ENCODE data around the gene MOSMO. TPM values are rescaled to one million over a fixed set of nuclear protein-coding genes. Genes with fewer than 3 reads are reported as not detected.

MOSMO gene
- total and polyA plus RNA-seq, 2 of the 13 experiments (the other 11 are each of a cell fraction or from before 2014, with no cell fraction given): 26.7 to 32.6 TPM

DNA sequence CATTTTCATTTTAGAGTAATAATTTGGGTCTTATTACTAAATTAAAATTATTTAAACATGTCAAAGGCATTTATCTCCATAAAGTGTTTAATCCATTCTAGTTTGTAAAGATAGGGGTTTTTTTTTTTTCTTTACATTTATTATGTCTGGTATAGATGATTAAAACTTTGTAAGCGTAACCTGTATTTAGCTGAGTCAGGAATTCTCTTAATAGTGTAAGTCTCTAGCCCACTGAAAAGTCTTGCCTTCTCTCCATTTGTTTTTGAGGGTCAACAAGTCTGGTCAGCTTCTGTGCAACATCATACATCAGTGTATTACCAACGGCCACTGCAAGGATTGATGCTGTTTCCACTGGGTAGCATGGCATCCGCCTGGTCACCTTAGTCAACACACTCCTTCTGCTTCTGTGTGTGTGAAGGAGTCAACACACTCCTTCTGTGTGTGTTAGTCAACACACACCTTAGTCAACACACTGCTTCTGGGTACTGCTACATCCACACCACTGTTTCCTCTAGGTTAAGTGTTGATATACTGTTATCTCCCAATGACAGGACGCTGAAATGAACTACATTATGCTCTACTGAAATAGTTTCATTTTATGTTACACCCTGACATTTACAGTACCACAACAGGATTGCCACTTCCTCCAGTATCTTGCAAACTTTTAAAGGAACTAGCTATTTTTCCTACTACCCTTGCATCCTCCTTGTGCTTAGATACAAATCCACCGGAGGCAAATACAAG, 47.1 kb downstream of the MOSMO start (continued):
- TF ChIP-seq, protein P1, sequence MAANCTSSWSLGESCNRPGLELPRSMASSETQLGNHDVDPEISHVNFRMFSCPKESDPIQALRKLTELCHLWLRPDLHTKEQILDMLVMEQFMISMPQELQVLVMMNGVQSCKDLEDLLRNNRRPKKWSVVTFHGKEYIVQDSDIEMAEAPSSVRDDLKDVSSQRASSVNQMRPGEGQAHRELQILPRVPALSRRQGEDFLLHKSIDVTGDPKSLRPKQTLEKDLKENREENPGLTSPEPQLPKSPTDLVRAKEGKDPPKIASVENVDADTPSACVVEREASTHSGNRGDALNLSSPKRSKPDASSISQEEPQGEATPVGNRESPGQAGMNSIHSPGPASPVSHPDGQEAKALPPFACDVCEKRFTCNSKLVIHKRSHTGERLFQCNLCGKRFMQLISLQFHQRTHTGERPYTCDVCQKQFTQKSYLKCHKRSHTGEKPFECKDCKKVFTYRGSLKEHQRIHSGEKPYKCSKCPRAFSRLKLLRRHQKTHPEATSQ (CRISPR knock-in tag; IDR thresholded peaks at IDR 0.05; ENCODE audit: borderline replicate concordance): no peak
- no peak for TF ChIP-seq KLF12 (CRISPR knock-in tag; IDR thresholded peaks at IDR 0.05; ENCODE audit: borderline replicate concordance)

DNA sequence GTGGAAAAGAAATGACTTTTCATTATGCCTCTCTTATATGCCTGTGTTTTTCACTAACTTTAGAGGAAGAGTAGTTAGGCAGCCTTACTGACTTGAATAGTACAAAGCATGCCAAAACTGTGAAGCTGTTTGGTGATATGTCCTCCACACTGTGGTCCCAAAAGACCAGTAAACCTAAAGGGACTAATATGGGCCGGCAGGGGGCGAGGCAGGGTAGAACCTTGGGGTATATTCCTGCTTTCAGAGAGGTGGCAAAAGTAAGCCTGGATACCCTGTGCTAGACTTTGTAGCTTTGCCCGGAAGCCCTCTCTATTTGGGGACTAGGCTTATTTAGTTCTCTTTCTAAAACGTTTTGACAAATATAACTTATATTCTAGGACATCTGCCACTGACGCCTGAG, 48.0 kb downstream of the MOSMO start:
- no peaks in the 10 kb centered on the region for H3K27me3 ChIP-seq (ENCODE audit: control insufficient read depth in 1 of 2, insufficient read depth in 2 of 2, low read length in 2 of 2)

More for the DNA sequence above, 48.0 kb downstream of the MOSMO start:
- Histone ChIP-seq H4K20me1 (ENCODE audit: insufficient read depth, low read length) (no peaks in the 10 kb centered on the region), H3K9me3 (ENCODE audit: low read length) (no peaks in the 10 kb centered on the region), H3K79me2 (ENCODE audit: insufficient read depth, low read length) (no peaks in the 10 kb centered on the region), H3K4me1 (ENCODE audit: insufficient read depth, low read length) (no peaks in the 10 kb centered on the region), H3K36me3 (replicated peaks in 1 of 2; ENCODE audit: control insufficient read depth in 1 of 2, insufficient read depth in 2 of 2, low read length in 2 of 2) (peaks cover 0 to 3% of the 10 kb centered on the region in 2 experiments; a peak in 1 of 5 replicates), H2AFZ (ENCODE audit: low read length) (no peak overlapping the region), H3K4me3 (replicated peaks in 1 of 3; ENCODE audit: insufficient read depth in 1 of 3, low read depth in 2 of 3, low read length in 3 of 3) (no peak overlapping the region), H3K27ac (ENCODE audit: extremely low read length, insufficient read depth, low read length) (no peak overlapping the region), H3K4me2 (ENCODE audit: low read depth, low read length) (no peak overlapping the region), H3K9ac (ENCODE audit: insufficient read depth, low read depth, low read length) (no peak overlapping the region)
- FAIRE-seq (no peak), DNase-seq (ENCODE audit: low spot score) (peak; percentile 13), ATAC-seq (peak; percentile 85)
- TF ChIP-seq HDAC2 (CRISPR knock-in tag; IDR thresholded peaks at IDR 0.05) (no peak), MAFF (IDR thresholded peaks at IDR 0.05; ENCODE audit: low read depth, low read length) (no peak), NFATC3 (CRISPR knock-in tag; IDR thresholded peaks at IDR 0.05) (no peak), CTCF (CRISPR knock-in tag; IDR thresholded peaks at IDR 0.05) (peak; percentile 46), RBM22 (optimal IDR thresholded peaks at IDR 0.05; ENCODE audit: low read length) (peak; percentile 34), MIER3 (CRISPR knock-in tag; IDR thresholded peaks at IDR 0.05; ENCODE audit: borderline replicate concordance) (no peak)
- TF ChIP-seq, protein P2, sequence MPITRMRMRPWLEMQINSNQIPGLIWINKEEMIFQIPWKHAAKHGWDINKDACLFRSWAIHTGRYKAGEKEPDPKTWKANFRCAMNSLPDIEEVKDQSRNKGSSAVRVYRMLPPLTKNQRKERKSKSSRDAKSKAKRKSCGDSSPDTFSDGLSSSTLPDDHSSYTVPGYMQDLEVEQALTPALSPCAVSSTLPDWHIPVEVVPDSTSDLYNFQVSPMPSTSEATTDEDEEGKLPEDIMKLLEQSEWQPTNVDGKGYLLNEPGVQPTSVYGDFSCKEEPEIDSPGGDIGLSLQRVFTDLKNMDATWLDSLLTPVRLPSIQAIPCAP (CRISPR knock-in tag; IDR thresholded peaks at IDR 0.05; ENCODE audit: low read depth): no peak
- TF ChIP-seq, protein P3, sequence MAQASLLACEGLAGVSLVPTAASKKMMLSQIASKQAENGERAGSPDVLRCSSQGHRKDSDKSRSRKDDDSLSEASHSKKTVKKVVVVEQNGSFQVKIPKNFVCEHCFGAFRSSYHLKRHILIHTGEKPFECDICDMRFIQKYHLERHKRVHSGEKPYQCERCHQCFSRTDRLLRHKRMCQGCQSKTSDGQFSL (CRISPR knock-in tag; IDR thresholded peaks at IDR 0.05): no peak
- in situ Hi-C loops (cut with HindIII; ENCODE audit: extremely low pct_ligation_motif_present, low pct_unique_long_range_greater_than_20kb): no loop called here
- WGBS (ENCODE audit: low lambda C conversion rate): 88% methylated on average over 5 of the region's 5 CpGs
- BruUV-seq (replicated peaks): no TSS peak
- intact Hi-C loops (cut with micrococcal nuclease; ENCODE audit: unreplicated experiment): no loop called here
- ChIA-PET CTCF (ENCODE audit: low intra/inter-chr PET ratio, low total read pairs) (no interaction called here), POLR2A (interaction anchor here (0.6 to 1.3 kb wide), 2 partner anchors 41 to 133 kb away, joined by 3 read pairs; no protein-coding TSS in a partner anchor)

All from HepG2 (cell line).